Neural crest cell (in vitro differentiated cells): Measurements from ENCODE around the gene SLC25A42. TPM values are rescaled to one million over a fixed set of nuclear protein-coding genes. Genes with fewer than 3 reads are reported as not detected.
A peak's percentile ranks its signal among the peaks of the same experiment; 100 is the strongest.
"Not testable (repeated sequence)": the region's sequence is repeated elsewhere in the genome, so short reads cannot be mapped to it uniquely, and the experiment has no call there.

Source experiments
- DNase-seq: peaks from one replicate; pipeline ENCODE4 v3.0.0; 2021; ENCODE audit warnings: low read depth, mixed read lengths, low spot score
- H3K27ac Mint-ChIP-seq: one replicate; pipeline ENCODE4 v1.8.0; 2021; ENCODE audit warnings: mild to moderate bottlenecking, mixed read lengths; ENCODE audit not compliant: unreplicated experiment
- H3K27me3 Mint-ChIP-seq: 2 replicates; pipeline ENCODE4 v1.8.0; 2021; ENCODE audit warnings: low read depth, mild to moderate bottlenecking, mixed read lengths
- H3K36me3 Mint-ChIP-seq: 2 replicates; pipeline ENCODE4 v1.8.0; 2021; ENCODE audit warnings: low read depth, mild to moderate bottlenecking, mixed read lengths
- H3K4me1 Mint-ChIP-seq: 2 replicates; pipeline ENCODE4 v1.8.0; 2021; ENCODE audit warnings: mixed read lengths
- H3K4me3 Mint-ChIP-seq: one replicate; pipeline ENCODE4 v1.8.0; 2021; ENCODE audit warnings: mild to moderate bottlenecking, mixed read lengths
- H3K9me3 Mint-ChIP-seq: 2 replicates; pipeline ENCODE4 v1.8.0; 2021; ENCODE audit warnings: mixed read lengths
- total RNA-seq: library from RNA; stranded (reverse); gene quantifications from 2 replicates; pipeline ENCODE4 v1.2.1, GENCODE V29; 2021
- TF ChIP-seq, protein P1 (sequence below): fragments of 200-600 bp; sonication (generic); conservative IDR thresholded peaks from 2 replicates; pipeline ENCODE4 v1.5.0; 2021; ENCODE audit warnings: antibody characterized with exemption, mild to moderate bottlenecking

SLC25A42 gene
- total RNA-seq, 1 donor from 2014 or later: 10.5 TPM

DNA sequence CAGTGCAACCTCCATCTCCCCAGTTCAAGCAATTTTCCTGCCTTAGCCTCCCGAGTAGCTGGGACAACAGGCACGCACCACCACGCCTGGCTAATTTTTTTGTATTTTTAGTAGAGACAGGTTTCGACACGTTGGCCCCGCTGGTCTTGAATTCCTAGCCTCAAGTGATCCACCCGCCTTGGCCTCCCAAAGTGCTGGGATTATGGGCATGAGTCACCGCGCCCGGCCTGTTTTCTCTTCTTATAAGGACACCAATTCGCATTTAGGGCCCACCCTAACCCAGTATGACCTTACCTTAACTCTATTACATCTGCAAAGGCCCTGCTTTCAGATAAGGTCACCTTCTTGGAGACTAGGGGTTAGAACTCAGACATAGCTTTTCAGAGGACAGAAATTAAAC is 39.4 kb downstream of the SLC25A42 start:
- no peaks in the 10 kb centered on the region for H3K9me3 Mint-ChIP-seq
- H3K4me3 Mint-ChIP-seq: no peak overlapping the region
- peaks cover 18% of the 10 kb centered on the region for H3K4me1 Mint-ChIP-seq
- no peak overlapping the region for H3K27ac Mint-ChIP-seq
- no peaks in the 10 kb centered on the region for H3K36me3 Mint-ChIP-seq
- H3K27me3 Mint-ChIP-seq: no peaks in the 10 kb centered on the region
- TF ChIP-seq, protein P1, sequence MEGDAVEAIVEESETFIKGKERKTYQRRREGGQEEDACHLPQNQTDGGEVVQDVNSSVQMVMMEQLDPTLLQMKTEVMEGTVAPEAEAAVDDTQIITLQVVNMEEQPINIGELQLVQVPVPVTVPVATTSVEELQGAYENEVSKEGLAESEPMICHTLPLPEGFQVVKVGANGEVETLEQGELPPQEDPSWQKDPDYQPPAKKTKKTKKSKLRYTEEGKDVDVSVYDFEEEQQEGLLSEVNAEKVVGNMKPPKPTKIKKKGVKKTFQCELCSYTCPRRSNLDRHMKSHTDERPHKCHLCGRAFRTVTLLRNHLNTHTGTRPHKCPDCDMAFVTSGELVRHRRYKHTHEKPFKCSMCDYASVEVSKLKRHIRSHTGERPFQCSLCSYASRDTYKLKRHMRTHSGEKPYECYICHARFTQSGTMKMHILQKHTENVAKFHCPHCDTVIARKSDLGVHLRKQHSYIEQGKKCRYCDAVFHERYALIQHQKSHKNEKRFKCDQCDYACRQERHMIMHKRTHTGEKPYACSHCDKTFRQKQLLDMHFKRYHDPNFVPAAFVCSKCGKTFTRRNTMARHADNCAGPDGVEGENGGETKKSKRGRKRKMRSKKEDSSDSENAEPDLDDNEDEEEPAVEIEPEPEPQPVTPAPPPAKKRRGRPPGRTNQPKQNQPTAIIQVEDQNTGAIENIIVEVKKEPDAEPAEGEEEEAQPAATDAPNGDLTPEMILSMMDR: no peak
- no peak for DNase-seq

DNA sequence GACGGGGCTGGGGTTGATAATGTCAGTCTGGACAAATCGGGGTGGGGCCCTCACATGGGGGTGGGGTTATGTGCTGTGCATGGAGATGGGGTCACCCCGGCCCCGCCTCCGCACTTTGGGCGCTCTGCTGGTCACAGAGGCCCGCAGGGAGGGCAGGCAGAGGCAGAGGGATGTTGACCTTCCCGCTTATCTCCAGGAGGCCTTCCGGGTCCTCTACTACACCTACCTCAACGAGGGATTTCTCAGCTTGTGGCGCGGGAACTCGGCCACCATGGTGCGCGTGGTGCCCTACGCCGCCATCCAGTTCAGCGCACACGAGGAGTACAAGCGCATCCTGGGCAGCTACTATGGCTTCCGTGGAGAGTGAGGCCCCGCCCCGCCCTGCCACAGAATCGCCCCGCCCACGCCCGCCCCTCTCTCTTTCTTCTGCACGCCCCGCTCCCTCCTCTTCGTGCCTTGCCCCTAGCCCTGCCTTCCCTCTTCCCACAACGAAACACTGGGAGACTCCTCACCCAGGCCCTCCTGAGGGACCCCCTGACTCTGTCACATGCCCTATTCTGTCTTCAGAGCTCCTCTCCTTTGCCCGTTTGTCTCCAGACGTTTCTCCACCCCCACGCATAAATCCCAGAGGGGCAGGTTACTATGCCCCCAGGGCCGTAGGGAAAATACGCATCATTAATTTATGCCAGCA is 41.7 kb downstream of the SLC25A42 start:
- Mint-ChIP-seq H3K27ac (peak overlapping the region; percentile 98), H3K36me3 (no peaks in the 10 kb centered on the region), H3K4me1 (peaks cover 21% of the 10 kb centered on the region), H3K4me3 (peak overlapping the region; percentile 88), H3K9me3 (no peaks in the 10 kb centered on the region), H3K27me3 (no peaks in the 10 kb centered on the region)
- TF ChIP-seq, protein P1: no peak
- DNase-seq: peak; percentile 74

DNA sequence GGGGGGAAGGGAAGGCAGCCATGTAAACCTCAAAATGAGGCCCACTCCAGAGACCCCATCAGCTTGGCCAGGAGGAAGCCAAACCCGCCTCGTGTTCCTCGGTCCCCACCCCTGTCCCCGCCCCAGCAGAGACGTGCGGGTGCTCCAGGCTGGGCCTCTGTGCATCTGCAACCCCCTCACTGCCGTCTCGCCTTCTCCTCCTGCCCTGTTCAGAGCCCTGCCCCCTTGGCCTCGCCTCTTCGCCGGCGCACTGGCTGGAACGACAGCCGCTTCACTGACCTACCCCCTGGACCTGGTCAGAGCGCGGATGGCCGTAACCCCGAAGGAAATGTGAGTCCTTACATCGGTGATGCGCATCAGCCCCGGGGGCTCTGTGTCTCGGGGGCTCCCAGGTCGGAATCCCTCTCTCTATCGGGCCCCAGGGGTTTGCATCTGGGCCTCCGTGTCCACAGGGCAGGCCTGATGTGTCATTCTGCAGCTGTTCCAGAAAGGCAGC is 42.3 kb downstream of the SLC25A42 start:
- Mint-ChIP-seq H3K4me1 (peaks cover 21% of the 10 kb centered on the region), H3K4me3 (peak overlapping the region; percentile 88), H3K27me3 (no peaks in the 10 kb centered on the region), H3K36me3 (no peaks in the 10 kb centered on the region), H3K27ac (peak overlapping the region; percentile 98), H3K9me3 (no peaks in the 10 kb centered on the region)
- TF ChIP-seq, protein P1: no peak
- peak; percentile 41 for DNase-seq

- not testable (repeated sequence) for H3K27ac Mint-ChIP-seq, H3K4me3 Mint-ChIP-seq, H3K36me3 Mint-ChIP-seq, H3K9me3 Mint-ChIP-seq, H3K27me3 Mint-ChIP-seq, DNase-seq
- H3K4me1 Mint-ChIP-seq: peaks cover 22% of the 10 kb centered on the region
Measured at GRCh38 chr19:19106938-19107337, 43.1 kb downstream of the SLC25A42 start.

DNA sequence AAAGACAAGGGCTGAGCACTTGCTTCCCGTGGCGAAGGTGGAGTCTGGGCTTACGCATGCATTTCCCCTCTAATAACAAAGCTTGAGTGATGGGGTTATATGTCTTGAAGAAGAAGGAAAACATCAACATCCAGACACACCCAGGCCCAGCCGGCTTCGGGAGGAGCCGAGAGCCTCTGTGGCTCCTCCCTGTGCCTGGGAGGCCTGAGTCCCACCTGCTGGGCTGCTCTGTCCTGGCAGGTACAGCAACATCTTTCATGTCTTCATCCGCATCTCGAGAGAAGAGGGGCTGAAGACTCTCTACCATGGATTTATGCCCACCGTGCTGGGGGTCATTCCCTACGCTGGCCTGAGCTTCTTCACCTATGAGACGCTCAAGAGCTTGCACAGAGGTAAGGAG is 43.9 kb downstream of the SLC25A42 start:
- TF ChIP-seq, protein P1: no peak
- DNase-seq: no peak
- Mint-ChIP-seq H3K27me3 (no peaks in the 10 kb centered on the region), H3K36me3 (no peaks in the 10 kb centered on the region), H3K9me3 (no peaks in the 10 kb centered on the region), H3K4me1 (peaks cover 27% of the 10 kb centered on the region), H3K4me3 (no peak overlapping the region), H3K27ac (no peak overlapping the region)

GRCh38 chr19:19109601-19110000 is 45.8 kb downstream of the SLC25A42 start:
- Mint-ChIP-seq H3K27me3 (peaks cover 3% of the 10 kb centered on the region), H3K27ac (no peak overlapping the region), H3K36me3 (no peaks in the 10 kb centered on the region), H3K4me1 (peaks cover 41% of the 10 kb centered on the region), H3K4me3 (peak overlapping the region; percentile 60), H3K9me3 (no peaks in the 10 kb centered on the region)
- no peak for DNase-seq
- TF ChIP-seq, protein P1: no peak
